ENCODE data around the gene PFN3.

PFN3 gene

DNA sequence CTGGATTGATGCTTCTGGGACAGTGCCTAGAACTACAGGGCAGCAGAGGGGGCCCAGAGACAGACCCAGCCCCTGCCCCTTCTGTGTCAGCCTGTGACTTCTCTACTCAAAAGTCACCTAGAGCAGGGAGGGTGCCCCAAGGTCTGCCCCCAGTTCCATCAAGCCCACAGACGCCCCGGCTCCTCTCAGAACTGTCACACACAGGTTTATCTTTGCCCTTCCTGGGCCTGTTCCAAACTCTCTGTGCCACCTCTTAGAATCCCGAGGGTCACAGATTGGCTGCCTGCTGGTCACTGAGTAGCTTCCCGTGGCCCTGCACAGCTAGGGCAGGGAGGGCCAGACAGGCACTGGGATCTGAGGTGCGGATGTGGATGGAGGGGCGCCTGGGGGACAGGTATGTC, 41.0 kb downstream of the PFN3 start:
- DNase-seq = no peak

DNA sequence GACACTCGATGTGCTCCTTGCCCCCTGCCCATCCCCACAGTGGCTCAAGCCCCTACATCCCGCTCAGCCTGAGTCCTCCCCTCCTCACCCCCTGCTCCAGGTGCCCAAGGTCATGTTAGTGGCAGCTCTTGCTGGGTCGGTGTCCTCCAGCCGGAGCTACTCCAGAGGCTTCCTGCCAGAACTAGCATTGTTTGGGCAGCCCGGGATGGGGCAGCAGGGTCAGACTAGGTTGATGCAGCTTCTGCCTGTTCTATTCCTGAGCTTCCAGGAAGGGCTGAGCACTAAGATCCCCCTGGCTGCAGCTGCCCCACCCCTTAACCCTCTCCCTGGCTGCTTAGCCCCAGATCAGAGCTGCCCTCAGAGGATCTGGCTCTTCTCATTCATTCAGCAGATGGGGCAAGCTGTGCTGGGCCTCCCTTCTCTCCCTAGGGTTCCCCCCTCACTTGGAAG, 42.1 kb downstream of the PFN3 start:
- DNase-seq = no peak

DNA sequence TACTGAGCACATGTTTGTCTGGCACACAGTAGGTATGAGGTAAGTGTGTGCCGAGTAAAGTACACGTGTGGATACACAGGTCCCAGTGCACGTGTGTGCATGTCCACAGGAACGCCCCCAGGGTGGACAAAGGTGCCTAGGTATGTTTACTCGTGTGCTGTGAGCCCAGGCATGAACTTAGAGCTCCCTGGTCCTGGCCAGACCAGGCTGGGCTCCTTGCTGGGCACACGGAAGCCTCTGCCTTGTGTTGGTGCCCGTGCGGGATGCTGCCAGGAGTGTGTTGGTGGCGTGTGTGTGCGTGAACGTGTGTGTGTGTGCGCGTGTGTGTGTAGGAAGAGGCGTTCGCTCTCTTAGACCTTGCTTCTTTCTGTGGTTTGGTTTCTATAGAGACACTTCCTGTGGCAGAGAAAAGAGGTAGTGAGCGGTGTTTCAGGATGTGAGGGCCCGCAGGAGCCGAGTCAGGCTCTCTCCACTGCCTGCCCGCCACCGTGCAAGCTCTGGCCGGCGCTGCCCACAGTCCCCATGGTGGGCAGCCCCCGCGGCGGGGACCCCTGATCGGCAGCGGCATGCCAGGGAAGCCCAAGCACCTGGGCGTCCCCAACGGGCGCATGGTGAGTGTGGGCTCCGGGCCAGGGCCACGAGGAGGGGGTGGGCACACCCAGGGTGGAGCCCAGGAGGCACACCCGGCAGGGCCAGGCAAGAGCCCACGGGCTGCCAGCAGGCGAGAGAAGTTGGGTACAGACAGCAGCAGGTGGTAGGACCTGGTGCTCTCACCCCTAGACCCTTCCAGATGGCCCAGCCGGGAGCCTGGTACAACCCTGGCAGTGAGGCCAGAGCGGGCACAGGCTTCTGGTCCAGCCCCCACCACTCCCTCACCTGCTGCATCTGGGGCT, 42.8 kb downstream of the PFN3 start, which contains the start of gene RGS14:
Gene RGS14 (plus strand): TSS at position 466 of the 893 bp plus-strand sequence. CDS start 101 bp downstream, at position 567.
- DNase-seq = no peak

DNA sequence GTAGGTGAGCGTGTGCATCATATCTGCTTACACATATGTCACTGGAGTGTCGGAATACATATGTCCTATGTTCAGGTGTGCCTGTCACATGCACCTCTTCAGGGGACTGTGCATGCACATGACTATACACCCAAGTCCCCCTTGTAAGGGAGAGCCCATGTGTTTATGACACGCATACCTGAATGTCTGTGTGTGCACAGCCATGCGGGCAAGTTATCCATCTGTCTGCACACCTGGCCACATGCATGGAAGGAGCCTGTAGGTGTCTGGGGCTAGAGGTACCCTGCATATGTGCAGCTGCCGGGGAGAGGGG, 43.4 kb downstream of the PFN3 start:
- DNase-seq = no peak

DNA sequence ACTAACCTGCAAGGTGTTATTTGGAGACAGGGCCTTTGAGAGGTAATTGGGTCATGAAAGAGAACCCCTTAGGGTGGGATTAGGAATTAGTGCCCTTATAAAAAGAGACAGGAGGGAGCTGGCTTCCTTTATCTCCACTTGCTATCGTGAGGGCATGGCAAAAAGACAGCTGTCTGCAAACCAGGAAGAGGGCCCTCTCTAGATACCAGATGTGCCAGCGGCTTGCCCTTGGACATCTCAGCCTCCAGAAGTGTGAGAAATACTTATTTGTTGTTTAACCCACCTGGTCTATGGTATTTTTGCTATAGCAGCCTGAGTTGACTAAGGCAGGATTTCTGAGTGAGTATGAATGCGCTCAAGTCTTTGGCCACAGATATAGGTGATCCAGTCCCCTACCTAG, 43.7 kb downstream of the PFN3 start:
- no peak for DNase-seq

DNA sequence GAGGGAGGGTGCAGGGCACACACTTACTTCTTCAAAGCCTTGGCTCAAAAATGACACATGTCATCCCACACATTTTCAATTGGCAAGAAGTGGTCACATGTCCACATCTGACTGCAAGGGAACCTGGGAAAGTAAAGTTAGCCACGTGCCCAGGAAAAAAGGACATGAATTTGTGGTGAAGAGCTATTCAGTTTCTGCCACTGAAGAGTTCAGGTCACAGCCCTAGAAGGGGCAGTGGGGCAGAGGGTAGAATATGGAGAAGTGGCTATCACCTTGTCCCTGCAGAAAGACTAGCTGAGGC, 44.6 kb downstream of the PFN3 start:
- DNase-seq = no peak

DNA sequence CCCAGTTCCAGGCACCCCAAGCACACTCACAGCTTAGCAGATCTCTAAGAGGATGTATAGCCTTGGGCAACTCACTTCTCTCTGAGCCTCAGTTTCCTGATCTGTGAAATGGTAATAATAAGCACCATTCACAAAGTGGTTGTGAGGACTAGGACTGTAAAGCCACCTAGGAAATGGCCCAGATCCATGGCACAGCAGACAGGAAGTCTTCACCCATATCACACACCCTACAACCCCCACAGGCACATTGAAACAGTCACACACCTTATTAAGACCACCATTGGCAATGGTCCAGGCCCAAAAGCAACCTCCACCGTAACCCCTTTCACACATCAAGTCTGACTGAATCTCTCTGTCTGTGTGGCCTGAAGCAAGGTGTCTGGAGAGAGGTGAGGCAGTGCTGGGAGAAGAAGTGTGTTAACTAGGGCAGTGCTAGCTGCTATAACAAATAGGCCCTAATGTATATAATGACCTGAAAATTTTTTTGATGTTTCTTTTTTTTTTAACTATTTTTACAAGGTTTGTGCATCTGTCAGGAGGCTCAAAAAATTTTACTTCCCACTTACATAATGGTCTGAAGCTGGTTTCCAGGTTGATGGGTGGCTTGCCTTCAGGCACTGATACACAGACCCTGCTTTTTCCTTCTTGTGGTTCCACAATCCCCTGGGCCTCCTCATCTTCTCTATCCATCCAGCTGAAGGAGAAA, 45.1 kb downstream of the PFN3 start:
- DNase-seq = no peak

DNA sequence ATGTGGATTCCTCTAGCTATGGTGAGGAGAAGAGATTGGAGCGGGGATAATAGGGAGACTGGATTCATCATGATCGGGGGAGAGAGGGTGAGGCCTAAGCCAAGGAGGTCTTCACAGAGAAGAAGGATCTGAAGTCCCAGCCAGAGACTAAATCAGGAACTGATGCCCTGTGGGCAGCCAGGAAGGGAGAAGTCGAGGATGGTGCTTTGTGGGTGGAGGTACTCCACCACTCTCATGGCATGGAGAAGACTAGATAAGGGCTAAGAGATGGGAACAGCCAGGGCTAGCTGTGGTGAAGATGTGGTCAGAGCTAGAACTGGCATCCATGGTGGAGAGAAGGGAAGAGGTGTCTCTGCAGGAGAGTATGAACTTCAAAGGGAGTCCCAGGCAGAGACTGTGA, 45.8 kb downstream of the PFN3 start:
- DNase-seq = no peak

DNA sequence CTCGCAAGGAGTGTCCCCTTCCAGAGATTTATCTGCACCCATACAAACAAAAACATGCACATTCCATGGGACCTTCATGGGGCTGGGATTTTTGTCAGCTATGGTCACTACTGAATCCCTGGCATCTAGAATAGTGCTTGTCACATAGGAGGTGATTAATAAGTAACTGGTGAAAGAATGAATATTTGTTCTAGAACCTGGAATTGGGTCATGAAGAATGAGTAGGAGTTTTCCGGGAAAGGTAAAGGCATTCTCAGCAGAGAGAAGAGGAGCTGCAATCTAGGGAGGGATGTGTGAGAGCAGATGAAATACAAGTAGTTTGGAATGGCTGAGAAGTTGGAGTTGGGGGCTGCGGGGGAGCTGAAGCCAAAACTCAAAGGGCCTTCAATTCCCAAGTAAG, 46.2 kb downstream of the PFN3 start:
- no peak for DNase-seq

DNA sequence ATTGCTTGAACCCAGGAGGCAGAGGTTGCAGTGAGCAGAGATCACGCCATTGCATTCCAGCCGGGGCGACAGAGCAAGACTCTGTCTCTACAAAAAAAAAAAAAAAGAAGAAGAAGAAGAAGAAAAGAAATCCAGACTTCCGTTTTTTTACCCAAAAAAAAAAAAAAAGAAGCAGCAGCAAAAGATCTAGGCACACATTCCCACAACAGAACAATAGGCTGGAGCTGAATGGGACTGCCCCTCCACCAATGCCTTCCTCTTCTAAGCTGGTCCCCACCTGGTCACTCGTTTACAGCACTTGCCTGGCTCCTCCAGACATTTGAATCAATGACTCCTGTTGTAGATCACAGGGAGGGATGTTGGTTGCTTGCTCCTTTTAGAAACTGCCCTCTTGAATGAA, 47.4 kb downstream of the PFN3 start:
- DNase-seq = no peak

DNA sequence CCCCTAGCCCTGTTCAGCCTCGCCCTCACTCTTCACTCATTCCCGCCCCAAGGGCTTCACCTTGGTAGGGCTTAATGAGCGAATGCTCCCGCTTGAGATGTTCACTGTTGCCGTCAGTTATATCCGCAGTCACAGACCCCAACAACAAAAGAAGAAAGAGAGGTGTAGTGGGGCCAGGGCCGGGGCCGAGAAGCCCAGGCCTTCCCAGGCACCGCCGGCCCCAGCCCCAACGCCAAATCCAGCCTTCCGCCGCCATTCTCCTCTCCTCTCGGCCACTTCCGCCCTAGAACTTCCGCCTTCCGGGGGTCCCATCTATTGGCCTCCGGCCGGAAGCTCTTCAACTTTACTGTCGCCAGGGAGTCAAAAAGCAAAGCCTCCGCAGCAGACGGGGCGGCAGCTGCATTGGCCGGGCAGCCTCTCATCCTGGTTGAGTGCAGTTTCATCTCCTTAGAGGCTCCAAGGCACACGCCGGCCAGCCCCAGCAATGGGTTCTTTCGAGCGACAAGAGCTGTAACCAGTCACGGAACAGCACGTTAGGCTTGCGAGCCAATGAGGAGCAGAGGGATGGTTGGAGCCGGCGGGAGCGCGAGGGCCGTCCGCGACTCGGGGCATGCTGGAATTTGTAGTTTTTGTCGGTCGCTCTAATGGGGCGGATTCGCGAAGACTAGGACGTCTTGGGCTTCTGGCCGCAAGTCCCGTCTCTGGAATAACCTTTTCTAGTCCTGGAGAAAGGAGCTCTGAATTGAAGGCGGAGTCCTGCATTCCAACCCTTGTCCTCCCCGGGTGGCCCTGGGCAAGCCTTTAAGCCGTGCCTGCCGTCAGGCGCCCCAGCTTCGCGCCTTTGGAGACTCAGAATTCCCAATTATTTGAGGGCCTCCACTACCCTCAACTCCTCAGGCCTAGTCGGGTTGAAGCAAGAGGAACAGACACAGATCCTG, 48.8 kb downstream of the PFN3 start, which contains the start of gene LMAN2:
Gene LMAN2 (minus strand): TSS at position 277 of the 938 bp plus-strand sequence. CDS start 21 bp downstream, at position 256.
- DNase-seq = peak; percentile 97

DNA sequence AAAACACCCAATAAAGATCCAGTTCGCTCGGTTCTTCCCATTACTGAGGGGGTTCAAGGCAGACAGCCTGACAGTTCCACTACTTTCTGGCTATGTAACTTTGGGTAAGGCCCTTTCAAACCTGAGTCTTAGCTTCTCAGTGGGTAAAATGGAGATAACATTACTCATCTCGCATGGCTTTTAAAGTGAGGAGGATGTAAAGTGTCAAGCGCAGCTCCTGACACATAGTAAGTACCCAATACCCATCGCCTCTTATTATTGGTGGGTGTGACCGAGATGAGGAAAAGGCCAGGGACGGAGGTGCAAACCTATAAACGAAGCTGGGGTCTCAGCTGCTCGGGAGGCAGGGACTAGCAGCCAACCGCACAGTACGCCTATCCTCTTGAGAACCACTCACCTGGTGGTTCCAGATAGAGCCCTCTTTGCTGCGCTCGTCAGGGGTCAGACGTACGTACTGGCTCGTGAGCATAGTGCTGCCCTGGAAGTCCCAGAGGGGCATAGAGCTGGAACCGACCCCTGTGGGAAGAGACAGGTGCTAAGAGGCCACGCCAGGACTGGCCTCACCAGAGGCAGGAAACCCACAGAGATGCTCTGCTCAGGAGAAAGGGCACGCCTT, 49.6 kb downstream of the PFN3 start:
- DNase-seq = no peak
